ENCODE measurements around the gene ARHGAP26.

- TF ChIP-seq EP300 (IDR thresholded peaks at IDR 0.05) = no peak
- TF ChIP-seq POLR2A (IDR thresholded peaks at IDR 0.05) = no peak
Measured at GRCh38 chr5:142973932-142974331, 203.8 kb downstream of the ARHGAP26 start.

All from sigmoid colon (tissue), 4 donors.